CD4-positive, alpha-beta T cell treated with Interleukin-1 beta for 1 hour (primary cell): ENCODE measurements around the gene RNF213.

Source experiments
- DNase-seq, 2 donors: peaks; one replicate each; pipeline ENCODE4 v3.0.0-alpha.2; 2020 to 2022

Gene RNF213

DNA sequence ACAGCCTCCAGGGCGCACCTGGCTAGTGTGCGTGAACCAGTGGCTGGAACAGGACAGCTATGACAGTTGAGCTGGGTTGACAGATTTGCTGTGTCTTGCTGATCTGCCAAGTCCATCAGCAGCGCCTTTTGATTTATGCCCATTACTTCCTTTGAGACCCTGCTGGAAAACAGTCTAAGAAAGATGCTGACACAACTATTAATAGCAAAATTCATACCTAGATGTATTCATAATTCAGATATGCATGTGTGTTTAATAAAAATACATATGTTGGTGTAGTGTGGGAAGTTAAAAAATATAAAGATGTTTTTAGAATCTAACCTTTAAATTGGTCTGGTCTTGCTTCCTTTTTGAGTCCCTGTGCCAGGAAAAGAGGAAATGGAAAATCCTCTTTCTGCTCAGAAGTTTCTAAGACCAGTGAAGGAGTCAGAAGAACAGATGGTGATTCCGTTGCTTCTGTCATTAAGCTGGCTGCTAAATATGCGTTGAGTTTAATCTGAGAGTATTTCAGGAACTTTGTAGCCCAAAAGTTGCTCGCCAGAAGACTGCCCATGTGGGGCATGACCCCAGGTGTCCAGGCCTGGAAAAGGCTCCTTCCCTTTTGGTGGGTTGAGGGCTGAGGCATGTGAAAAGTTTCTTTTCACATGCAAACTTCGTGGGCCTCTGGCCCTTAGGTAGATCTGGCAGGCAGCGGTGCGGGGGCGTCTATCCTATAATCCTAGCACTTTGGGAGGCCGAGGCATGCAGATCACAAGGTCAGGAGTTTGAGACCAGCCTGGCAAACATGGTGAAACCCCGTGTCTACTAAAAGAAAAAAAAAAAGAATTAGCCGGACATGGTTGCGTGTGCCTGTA, 114.3 kb downstream of the RNF213 start:
- no peak for DNase-seq

DNA sequence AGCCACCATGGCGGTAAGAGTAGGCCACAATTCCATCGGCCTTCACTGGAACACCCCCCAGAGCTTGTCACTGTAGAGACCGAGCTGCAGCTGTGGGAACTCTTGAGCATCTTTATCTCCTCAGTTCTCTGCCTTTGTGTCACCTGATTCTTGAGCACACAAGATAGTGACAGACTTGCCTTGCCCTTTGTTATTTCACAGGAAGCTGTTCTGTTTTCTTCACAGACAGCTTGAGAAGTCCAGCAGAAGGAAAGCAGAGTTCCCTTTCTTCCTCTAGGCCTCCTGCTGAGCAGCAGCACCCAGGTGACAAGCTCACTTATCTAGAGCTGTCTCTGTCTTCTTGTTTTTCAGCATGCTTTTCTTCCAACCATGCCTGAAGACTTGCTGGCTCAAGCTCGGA, 115.9 kb downstream of the RNF213 start:
- DNase-seq: no peak

DNA sequence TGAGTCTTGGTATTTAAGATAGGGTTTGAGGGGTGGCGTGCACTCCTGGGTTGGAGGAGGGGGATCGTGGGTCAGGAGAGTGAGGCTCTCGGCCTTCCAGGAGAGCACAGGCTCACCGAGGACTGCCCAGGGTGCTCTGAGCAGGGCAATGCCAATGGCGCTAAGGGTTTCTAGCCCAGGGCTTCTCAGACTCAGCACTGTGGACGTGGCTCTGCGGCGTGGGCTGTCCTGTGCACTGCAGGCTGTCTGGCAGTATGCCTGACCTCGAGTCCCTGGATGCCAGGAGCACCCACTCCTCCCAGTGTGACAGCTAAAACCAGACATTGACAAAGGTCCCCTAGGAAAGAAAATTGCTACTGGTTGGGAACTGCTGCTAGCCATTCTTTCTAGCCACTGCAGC, 117.1 kb downstream of the RNF213 start:
- DNase-seq: no peak

DNA sequence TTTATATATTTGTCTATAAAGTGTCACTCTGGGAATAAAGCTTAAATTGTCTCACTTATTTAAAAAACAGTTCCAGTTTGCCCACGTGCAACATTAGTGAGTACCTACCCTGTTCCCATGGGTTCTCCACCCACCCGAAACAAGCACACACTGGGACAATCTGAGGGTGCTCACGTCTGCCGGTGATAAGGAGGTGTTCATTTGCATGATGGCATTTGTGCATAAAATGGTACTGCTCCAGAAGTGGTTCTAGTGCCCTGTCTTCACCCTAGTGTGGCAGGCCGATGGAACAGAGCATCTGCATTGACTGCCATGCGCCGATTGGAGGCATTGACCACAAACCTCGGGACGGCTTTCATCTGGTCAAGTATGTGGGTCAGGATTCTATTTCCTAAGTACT, 118.7 kb downstream of the RNF213 start:
- no peak for DNase-seq

DNA sequence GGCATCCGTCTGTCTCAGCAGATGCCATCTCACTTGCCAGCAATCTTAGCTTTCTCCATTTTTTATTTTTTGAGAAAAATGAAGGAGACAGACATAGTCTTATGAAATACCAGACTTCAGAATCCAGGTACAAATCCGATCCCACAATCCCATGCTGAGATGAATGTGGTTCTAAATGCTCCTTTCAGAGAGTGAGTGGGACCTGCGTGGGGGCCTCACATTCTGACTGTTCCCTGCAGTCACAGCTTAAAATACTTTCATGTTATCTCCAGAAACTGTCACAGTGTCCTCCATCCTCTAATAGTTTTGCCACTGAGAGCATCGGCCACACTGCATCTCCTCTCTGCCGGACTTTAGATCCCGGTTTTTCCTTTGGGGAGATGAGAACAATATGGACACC, 119.4 kb downstream of the RNF213 start:
- DNase-seq: no peak

DNA sequence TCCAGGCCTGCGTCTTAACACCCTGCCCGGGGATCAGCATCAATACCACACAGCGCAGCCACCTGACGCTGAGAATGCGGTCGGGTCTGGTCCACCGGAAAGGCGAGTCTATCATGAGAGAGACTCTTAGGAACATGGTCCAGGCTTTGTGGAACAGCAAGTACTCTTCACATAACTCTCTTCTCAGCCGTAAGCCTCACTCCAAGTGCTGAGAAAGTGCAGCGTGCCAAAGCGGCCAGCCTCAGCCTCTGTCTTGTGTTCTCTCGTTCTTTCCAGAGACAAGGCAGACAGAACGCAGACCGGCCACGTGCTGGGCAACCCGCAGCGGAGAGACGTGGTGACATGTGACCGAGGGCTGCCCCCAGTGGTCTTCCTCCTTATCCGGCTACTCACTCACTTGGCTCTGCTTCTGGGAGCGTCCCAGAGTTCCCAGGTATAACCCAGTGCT, 119.9 kb downstream of the RNF213 start:
- DNase-seq: no peak

DNA sequence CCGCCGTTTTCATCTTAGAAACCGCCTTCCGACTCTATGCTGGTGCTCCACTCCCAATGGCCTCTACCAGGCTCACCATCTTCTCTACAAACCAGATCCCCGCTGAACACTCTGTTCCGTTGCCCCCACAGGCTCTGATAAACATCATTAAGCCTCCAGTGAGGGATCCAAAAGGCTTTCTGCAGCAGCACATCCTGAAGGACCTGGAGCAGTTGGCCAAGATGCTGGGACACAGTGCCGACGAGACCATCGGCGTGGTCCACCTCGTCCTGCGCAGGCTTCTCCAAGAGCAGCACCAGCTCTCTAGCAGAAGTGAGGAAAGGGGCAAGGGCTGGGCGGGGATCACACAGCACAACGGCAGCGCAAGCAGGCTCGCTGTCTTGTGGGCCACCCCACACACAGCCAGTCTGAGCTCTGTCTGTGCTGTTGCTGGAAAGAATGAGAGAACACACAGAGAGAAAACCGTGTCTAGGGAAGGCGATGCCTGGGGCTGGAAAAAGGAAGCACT, 120.8 kb downstream of the RNF213 start:
- no peak for DNase-seq

DNA sequence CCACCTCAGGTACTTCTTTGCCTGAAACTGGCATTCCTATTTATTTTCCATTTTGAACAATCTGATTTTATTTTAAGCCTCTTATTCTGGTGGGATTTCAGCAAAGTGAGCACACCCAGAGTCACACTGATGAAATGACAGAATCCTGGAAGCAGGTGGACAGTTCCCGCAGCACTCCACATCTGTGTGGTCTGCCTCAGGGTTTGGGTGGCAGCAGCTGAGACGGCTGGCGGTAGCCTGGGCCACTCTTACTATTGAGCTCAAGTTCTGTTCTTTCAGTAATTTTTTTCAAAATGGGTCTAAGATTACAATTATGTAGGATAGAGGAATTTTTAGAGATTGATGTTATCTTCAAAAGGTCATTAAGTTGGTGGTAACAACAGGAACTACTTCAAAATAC, 121.8 kb downstream of the RNF213 start:
- no peak for DNase-seq

DNA sequence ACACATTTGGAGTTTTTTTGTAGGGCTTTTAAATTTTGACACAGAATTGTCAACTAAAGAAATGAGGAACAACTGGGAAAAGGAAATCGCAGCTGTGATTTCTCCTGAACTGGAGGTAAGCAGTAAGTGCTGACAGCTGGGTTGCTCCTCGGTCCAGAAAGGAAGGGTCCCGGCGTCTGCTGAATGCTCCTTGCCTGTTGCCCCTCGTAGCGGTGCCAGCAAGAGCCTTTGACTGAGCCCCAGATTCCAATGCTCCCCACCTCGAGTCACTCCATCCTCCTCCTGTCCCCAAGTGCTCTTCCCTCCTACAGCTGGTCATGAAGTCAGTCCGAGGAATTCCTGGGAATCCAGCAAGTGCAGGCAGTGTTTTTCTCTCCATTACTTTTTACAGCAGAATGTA, 122.3 kb downstream of the RNF213 start:
- no peak for DNase-seq

DNA sequence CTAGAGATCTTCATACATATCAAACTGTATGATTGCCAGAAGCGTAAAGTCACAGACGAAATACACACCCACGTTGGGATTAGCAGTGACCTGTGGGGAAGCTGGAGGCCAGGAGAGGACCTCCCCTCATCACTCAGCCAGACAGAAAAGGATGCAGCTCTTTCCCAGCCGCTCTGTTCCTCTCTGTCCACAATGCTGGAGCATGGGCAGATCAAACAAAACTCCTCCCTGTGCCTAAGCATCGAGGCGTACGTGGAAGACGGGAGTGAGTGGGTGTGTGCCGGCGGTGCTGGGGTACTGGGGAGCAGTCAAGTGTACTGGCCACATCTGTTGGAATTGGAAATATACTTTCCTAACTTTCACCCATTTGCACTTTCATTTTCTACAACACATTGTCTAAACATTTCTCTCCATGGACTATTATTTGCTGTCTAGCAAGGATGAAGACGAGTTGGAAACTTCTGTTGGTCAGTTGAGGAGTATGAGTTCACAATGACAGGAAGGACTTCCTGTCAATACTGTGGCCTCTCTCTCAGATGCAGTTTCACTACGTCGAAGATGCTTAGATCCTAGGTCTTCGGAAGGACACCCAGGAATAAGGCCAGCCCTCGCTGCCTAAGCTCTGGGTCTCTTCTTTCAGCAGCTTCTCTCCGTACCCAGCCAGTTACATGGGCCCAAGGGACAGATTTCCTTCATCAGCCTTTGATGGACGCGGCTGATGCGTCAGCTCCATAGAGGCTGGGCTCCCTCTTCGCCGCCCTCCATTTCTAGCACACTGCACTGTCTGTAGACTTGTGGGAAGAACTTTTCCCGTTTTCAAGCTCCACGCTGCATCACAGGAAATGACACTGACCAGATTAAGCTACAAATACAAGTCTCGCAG, 123.7 kb downstream of the RNF213 start:
- no peak for DNase-seq

DNA sequence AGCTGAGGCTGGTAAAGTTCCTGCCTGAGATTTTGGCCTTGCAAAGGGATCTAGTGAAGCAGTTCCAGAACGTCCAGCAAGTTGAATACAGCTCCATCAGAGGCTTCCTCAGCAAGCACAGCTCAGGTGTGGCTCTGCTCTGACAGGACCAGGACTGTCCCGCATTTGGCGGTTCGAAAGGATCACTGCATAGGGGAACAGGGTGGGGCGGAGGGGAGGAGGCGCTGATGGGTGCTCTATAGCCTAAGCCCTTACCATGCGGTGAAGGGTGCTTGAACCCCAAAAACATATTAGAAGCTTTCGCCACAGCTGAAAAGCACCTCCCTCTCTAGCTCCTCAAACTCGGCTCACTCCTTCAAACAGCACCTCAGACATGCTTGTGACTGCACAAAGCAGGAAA, 124.4 kb downstream of the RNF213 start:
- DNase-seq: no peak

DNA sequence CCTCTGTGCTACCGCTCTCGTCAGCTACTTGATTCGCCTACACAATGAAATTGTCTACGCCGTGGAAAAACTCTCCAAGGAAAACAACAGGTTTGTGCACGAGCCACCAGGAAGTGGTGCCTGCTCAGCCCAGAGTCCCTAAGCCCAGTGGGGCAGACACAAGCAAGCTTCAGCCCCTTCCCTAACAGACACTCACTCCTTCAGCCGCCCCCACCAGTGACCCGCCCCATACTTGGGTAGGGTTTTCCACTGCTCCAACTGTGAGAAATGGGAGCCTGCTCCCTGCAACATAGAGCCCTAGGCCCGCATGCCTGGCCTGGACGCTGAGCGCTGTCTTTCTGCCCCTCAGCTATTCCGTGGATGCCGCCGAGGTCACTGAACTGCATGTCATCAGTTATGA, 125.7 kb downstream of the RNF213 start:
- DNase-seq: no peak

DNA sequence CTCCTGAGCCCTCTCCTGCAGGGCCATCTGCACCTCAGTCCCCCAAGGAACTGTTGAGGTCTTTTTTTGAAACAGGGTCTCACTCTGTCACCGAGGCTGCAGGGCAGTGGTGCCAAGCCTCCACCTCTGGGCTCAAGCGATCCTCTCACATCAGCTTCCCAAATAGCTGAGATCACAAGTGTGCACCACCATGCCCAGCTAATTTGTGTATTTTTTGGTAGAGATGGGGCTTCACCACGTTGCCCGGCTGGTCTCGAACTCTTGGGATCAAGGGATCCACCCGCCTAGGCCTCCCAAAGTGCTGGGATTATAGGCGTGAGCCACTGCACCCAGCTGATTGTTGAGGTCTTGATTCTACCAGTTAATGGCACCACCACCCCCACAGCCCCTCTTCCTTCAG, 126.4 kb downstream of the RNF213 start:
- DNase-seq: no peak

DNA sequence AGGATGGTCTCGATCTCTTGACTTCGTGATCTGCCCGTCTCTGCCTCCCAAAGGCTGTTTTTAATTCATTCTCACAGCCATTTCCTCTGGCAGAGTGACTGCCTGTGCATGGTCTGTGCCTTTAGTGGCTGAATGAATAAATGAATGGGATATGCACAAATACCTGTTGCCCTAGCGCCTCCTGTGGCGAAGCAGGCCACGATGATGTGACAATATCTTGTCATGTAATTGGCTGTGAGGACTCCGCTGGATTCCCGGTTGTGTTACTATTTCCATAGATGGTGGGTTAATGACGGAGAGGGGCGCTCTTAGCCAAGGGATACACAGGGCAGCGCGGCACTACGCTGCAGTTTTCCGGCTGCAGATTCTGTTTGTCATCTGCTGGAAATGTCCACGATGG, 127.5 kb downstream of the RNF213 start:
- no peak for DNase-seq

DNA sequence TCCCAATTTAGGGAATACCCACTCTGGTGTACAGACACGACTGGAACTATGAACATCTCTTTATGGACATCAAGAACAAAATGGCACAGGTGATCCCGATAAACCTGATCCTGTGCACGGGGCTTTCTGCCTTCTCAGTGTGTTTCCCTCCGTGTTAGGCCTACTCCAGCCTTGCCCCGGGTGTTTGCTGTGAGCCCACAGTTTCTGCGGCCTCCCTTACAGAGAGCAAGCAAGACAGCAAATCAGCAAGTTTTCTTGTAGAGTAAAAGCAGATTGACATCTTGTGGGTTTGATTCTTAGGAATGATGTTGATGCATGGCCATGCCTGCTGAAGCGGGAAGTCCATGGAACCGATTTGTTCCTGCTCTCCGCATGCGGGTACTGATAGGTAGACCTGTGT, 127.9 kb downstream of the RNF213 start:
- no peak for DNase-seq

DNA sequence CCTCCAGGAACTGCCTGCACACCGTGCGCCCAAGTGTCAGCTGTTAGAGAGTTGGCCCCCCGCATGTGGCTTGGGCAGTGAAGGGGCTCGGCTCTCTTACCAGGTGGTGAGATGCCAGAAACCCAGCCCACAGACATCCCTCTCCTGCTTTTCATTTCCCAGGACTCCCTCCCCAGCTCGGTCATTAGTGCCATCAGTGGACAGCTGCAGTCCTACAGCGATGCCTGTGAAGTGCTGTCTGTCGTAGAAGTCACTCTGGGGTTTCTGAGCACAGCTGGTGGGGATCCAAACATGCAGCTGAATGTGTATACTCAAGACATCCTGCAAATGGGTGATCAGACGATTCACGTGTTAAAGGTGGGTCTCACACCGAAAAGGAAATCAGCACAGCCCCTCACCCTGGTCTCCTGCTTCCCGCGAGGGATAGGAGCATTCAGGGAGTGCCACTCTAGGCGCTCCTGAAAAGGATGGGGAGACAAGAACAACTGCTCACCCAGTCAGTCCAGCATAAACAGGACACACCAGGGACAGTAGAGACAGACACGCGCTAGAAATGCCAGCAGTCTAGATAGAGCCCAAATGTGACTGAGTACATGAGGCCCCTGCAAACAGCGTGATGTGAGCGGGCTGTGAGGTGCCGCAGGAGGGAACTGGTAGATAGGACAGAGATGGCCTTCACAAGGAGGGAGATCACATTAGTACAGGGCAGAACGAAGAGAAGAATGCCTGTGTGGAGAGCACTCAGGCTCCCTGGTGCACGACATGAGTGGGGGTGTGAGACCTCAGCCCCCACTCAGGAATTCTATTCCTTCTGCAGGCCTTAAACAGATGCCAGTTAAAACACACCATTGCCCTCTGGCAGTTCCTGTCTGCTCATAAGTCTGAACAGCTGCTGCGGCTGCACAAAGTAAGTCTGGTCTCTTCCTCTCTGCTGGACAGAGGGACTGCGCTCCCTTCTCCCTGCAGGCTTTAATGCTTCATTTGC, 128.7 kb downstream of the RNF213 start:
- no peak for DNase-seq

DNA sequence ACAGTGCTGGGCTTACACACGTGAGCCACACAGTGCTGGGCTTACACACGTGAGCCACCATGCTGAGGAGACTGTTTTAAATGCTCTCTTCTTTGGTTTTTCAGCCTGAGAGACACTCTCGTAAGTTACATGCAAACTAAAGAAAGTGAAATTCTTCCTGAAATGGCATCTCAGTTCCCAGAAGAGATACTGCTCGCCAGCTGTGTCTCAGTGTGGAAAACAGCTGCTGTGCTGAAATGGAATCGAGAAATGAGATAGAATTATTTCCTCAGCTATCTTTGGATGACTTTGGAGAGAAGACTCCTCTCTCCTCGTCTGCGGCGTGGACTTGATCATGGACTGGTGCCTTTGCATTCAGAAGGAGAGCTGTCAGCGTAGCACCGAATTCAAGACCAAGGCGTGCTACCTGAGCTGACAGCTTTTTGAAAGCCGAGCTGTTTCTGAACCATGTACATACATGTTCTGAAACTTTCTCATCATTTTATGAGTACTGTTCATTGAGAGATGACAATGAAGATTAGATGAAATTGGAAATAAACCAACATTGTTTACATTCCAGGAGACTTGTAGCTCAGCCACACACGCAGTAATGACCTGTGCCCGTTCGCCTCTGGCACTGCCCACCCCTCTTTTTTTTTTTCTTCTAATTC, 132.7 kb downstream of the RNF213 start:
- DNase-seq: no peak

DNA sequence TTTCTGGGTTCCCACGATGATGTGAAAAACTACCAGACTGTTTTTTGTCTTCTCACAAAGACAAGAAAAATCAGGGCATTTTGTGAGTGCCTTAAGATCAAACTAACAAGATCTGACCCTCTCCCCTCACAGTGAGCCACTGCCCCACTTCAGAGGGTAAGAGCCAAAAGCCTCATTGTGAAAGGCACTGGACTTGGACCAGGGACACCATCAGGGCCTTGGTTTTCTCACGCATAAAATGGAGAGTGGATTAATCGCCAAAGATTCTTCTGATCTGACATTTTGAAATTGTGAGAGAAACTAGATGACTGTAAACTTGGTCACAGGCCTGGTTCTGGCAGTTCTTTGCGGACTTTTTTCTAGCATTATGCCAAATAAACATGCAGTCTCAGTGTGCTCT, 133.3 kb downstream of the RNF213 start:
- DNase-seq: no peak

DNA sequence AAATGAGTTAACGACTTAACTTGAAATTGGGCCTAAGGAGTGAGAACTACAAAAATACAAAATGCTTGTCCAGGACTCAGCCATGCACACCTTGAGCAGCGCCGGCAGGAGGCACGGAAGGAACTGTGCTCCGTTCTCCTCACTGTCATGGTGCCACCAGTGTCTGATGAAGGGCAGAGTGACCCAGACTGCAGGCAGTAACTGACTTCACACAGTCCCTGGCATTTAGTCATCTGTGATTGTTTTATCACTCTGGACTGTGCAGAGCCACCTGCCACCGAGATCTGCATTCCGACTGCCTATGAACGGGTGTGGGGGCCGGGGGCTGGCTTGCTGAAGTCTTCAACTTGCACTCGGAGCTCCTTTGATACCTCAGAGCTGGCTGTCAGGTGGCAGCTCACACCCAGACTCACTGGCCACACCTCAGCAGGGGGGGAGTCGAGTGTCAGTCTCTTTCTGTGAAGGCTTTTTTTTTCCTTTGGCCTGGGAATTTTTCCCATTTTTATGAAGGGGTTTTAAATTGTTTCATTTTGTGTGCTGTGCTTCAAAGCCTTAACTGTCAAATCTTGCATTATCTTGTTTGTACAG, 134.1 kb downstream of the RNF213 start:
- no peak for DNase-seq

DNA sequence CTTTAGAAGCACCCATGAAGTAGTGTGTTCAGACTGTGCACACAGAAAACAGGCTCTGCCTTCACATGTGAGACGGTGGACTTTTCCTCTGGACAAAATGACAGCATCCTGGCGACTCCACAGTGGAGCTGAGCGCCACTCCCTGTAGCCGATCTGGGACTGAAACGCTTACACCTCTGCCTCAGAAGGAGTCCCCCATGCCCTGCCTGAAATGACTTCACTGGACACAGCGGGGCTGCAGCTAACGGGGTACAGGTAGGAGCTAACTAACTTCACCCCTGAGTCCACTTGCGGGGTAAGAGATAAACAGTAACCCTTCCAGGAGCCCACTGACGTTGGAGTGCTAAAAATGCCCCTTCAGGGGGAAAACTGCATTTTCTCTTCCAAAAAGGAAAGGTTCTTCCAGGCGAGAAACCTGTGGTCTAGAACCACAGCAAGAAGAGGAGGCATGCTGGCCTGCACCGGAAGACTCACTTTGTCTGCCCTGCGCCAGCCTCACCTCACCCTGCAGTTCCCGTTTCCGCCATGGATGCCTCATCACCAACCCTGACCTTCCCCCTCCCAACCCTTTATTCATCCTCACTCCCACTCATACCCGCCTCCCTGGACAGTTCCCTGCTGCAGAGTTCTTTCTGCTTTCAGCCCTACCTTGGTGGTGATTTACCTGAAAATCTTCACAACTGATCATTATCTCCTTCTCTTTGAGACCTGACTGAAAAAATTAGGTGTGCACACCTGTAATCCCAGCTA, 134.9 kb downstream of the RNF213 start:
- DNase-seq: no peak
